Activated T-helper 9 cell treated with anti-CD3 and anti-CD28 coated beads, Interleukin-2, amount 50 U/mL, for 16 hours (primary cell): ENCODE results near the gene ROBO3.

Experiments
- DNase-seq: peaks from one replicate; pipeline ENCODE4 v3.0.0-alpha.2; 2020; ENCODE audit warnings: low read depth

ROBO3 gene

GRCh38 chr11:124875943-124876817 is 10.9 kb downstream of the ROBO3 start:
- peak; percentile 63 for DNase-seq

- DNase-seq: no peak
These were observed 11.8 kb downstream of the ROBO3 start for GRCh38 chr11:124876818-124877630.

- no peak for DNase-seq
These were observed 12.3 kb downstream of the ROBO3 start for GRCh38 chr11:124877631-124877909.

- no peak for DNase-seq
These were observed 12.9 kb downstream of the ROBO3 start for GRCh38 chr11:124877910-124878758.

GRCh38 chr11:124878759-124879492 is 13.7 kb downstream of the ROBO3 start:
- DNase-seq: no peak

GRCh38 chr11:124879493-124880289 is 14.5 kb downstream of the ROBO3 start:
- no peak for DNase-seq

- no peak for DNase-seq
These were observed 15.0 kb downstream of the ROBO3 start for GRCh38 chr11:124880290-124880611.

GRCh38 chr11:124880958-124881357 is 15.7 kb downstream of the ROBO3 start:
- no peak for DNase-seq

GRCh38 chr11:124882339-124883071 is 17.3 kb downstream of the ROBO3 start:
- DNase-seq: no peak

GRCh38 chr11:124884340-124884739 is 19.1 kb downstream of the ROBO3 start:
- no peak for DNase-seq

- no peak for DNase-seq
These were observed 19.7 kb downstream of the ROBO3 start for GRCh38 chr11:124884869-124885479.

GRCh38 chr11:124886476-124886875 is 21.2 kb downstream of the ROBO3 start:
- no peak for DNase-seq

- no peak for DNase-seq
These were observed 21.9 kb downstream of the ROBO3 start for GRCh38 chr11:124886978-124887666.

GRCh38 chr11:124887667-124888013 is 22.4 kb downstream of the ROBO3 start:
- DNase-seq: no peak

- no peak for DNase-seq
These were observed 24.2 kb downstream of the ROBO3 start for GRCh38 chr11:124889191-124890091.

- no peak for DNase-seq
These were observed 24.9 kb downstream of the ROBO3 start for GRCh38 chr11:124890151-124890550.

- DNase-seq: no peak
These were observed 25.6 kb downstream of the ROBO3 start for GRCh38 chr11:124890683-124891372.
